ENCODE results near the gene CACNA2D3. TPM values are rescaled to one million over a fixed set of nuclear protein-coding genes. Genes with fewer than 3 reads are reported as not detected.

CACNA2D3 gene
- total RNA-seq, 1 donor from 2014 or later = 2.5 TPM

DNA sequence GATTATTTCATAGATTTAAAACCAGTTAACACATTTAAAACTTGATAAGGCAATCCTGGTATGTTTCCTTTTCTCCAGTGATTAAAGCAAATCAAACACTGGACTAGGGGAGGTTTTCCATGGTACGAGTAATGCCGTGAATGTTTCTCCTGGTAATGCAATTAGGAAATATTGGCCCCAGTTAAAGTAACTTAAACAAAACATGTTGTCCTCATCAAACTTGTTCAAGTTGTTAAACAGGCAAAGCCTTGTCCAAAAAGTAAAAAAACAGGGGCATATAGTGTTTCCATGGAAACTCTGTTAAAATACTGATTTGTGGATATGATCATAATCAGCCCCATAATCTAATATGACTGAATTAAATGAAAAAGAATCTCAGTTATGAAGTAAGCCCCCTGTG lies 818.6 kb downstream of the CACNA2D3 start:
- no peaks in the 10 kb centered on the region for H3K36me3 Mint-ChIP-seq
- H3K9me3 Mint-ChIP-seq = no peaks in the 10 kb centered on the region
- H3K4me1 Mint-ChIP-seq (ENCODE audit: unreplicated experiment) = peaks cover 25% of the 10 kb centered on the region

DNA sequence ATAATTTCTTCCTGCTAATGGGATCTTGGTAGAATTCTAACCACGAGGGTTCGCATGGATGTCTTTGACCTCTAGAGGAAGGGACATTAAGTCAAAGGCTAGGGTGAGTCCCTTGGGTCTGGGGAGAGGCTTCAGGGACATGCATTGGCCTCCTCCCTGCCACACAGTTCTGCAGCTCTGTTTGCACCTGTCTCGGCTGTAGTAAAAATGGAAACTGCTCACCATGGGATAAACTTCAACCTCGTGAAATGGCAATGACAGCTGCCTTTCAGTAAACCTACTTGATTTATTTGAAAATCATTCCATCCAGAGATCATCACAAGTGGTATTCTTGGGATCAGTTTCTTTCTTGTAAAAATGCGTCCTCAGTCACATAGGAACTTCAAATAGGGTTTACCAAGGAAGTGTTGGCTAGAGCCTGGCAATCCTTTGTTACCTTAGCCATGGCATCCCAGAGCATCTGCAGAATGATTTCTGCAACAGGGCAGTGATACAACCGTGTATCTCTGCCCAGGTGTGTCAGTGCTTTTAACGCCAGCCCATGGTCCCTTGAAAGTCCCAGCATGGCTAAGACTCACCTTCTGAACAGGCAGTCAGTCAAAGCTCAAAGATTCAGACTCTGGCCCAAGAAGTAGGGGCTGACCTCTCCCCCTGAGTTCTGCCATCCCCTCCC lies 819.5 kb downstream of the CACNA2D3 start:
- TF ChIP-seq, protein P1, sequence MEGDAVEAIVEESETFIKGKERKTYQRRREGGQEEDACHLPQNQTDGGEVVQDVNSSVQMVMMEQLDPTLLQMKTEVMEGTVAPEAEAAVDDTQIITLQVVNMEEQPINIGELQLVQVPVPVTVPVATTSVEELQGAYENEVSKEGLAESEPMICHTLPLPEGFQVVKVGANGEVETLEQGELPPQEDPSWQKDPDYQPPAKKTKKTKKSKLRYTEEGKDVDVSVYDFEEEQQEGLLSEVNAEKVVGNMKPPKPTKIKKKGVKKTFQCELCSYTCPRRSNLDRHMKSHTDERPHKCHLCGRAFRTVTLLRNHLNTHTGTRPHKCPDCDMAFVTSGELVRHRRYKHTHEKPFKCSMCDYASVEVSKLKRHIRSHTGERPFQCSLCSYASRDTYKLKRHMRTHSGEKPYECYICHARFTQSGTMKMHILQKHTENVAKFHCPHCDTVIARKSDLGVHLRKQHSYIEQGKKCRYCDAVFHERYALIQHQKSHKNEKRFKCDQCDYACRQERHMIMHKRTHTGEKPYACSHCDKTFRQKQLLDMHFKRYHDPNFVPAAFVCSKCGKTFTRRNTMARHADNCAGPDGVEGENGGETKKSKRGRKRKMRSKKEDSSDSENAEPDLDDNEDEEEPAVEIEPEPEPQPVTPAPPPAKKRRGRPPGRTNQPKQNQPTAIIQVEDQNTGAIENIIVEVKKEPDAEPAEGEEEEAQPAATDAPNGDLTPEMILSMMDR (conservative IDR thresholded peaks at IDR 0.05) = no peak
- DNase-seq (ENCODE audit: extremely low spot score, unreplicated experiment) = no peak
- Mint-ChIP-seq H3K36me3 (no peaks in the 10 kb centered on the region), H3K9me3 (no peaks in the 10 kb centered on the region), H3K4me3 (no peak overlapping the region), H3K4me1 (ENCODE audit: unreplicated experiment) (peaks cover 20% of the 10 kb centered on the region), H3K27me3 (no peaks in the 10 kb centered on the region), H3K27ac (no peak overlapping the region)

More for the DNA sequence above, 818.6 kb downstream of the CACNA2D3 start:
- Mint-ChIP-seq H3K27ac (no peak overlapping the region), H3K27me3 (no peaks in the 10 kb centered on the region), H3K4me3 (no peak overlapping the region)
- TF ChIP-seq, protein P1 (conservative IDR thresholded peaks at IDR 0.05) = no peak
- DNase-seq (ENCODE audit: extremely low spot score, unreplicated experiment) = no peak

DNA sequence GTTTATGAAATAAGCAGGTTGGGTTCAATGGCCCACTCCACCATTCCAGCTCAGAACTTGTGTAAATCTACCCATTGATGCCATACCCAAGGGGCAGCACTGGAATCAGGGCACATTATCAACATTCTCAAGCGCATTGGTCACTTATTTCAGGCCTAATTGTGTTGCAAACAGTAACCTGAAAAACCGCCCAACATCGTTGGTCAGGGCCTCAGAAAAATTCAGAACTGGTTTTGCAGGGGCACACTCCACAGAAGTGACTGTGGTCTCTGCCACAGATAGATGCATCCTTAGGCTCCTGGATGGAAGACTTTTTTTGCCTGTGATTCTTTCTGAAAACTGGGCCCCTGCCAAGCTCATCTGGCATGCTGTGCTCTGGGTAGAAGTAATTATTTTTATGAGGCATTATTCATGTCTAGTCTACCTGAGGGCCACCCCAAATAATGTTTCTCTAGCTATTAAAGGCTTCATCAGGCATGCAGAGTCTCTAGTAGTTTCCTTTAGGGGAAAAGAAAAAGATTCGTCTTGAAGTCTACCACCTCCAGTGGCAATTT lies 827.2 kb downstream of the CACNA2D3 start:
- Mint-ChIP-seq H3K36me3 (no peaks in the 10 kb centered on the region), H3K9me3 (no peaks in the 10 kb centered on the region), H3K4me3 (no peak overlapping the region), H3K4me1 (ENCODE audit: unreplicated experiment) (peaks cover 30% of the 10 kb centered on the region), H3K27me3 (no peaks in the 10 kb centered on the region), H3K27ac (no peak overlapping the region)
- DNase-seq (ENCODE audit: extremely low spot score, unreplicated experiment) = no peak
- TF ChIP-seq, protein P1 (conservative IDR thresholded peaks at IDR 0.05) = no peak

DNA sequence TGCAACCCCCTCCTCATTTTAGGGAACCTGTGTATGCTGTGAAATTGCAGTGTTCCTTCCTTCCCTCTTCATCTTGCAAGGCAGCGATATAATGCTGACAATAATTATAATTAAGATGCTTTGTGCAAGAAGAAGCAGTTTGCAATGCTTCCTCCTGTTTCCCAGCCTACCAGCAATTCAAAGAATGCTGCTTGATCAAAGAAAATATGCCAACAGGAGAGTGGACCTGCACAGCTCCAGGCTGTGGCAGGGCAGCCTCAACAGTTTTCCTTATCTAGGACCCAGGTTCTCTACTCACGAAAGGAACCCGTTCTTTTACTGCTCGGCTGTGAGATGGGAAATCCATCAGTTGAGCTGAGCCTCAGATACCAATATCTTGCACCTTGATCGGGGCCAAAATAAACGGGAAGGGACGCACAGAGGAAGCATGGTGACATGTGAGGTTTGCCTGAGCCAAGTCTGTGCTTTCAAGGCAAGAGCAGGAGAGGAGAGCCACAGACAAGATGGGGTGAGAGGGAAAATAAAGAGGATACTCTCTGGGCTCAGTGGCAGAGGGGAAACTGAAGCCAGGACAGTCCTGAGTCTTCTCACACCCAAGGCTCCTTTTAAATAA lies 828.1 kb downstream of the CACNA2D3 start:
- Mint-ChIP-seq H3K27ac (peak overlapping the region; percentile 52), H3K36me3 (no peaks in the 10 kb centered on the region), H3K4me3 (no peak overlapping the region), H3K4me1 (ENCODE audit: unreplicated experiment) (peaks cover 39% of the 10 kb centered on the region), H3K9me3 (peaks cover 4% of the 10 kb centered on the region), H3K27me3 (no peaks in the 10 kb centered on the region)
- TF ChIP-seq, protein P1 (conservative IDR thresholded peaks at IDR 0.05) = no peak
- no peak for DNase-seq (ENCODE audit: extremely low spot score, unreplicated experiment)

DNA sequence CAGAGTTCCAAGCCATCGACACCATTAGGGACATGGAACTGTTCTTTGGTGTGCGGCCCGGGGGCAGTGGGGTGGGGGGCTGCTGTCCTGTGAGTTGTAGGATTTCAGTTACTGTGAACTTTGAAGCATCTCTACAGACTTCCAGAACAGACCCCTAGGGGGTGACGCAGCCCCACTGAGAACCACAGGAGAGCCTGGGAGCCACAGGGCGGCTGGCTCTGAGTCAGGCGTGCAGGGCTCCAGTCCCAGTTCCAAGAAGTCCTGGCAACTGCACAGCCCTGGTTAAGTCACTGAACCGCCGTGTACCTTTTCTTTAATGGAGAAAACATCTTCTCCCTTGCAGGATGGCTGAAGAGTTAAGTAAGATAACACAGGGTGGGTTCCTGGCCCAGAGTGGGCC lies 829.1 kb downstream of the CACNA2D3 start:
- Mint-ChIP-seq H3K27ac (no peak overlapping the region), H3K4me1 (ENCODE audit: unreplicated experiment) (peaks cover 40% of the 10 kb centered on the region), H3K36me3 (no peaks in the 10 kb centered on the region), H3K4me3 (no peak overlapping the region), H3K27me3 (no peaks in the 10 kb centered on the region), H3K9me3 (peaks cover 6% of the 10 kb centered on the region)
- no peak for DNase-seq (ENCODE audit: extremely low spot score, unreplicated experiment)
- TF ChIP-seq, protein P1 (conservative IDR thresholded peaks at IDR 0.05) = peak; percentile 74
